ENCODE measurements around the gene SERPINA1.

DNA sequence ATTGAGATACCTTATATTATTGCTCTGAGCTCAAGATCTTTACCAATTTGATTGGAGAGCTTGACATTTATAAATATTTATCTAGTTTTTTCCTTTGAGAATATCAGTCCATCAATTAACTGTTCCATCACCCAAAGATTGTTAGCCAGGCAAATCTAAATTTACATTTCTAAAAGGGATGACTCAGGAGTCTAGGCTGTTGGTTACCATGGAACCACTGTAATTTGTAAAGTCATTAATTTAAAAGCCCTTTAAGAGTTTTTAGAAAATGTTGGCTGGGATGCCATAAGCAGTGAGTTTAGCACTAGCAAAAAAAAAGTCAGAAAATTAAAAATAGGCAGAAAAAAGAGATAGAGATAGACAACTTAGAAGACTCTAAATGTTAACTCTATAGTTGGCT, 19.5 kb upstream of the SERPINA1 start:
- TF ChIP-seq, protein P1, sequence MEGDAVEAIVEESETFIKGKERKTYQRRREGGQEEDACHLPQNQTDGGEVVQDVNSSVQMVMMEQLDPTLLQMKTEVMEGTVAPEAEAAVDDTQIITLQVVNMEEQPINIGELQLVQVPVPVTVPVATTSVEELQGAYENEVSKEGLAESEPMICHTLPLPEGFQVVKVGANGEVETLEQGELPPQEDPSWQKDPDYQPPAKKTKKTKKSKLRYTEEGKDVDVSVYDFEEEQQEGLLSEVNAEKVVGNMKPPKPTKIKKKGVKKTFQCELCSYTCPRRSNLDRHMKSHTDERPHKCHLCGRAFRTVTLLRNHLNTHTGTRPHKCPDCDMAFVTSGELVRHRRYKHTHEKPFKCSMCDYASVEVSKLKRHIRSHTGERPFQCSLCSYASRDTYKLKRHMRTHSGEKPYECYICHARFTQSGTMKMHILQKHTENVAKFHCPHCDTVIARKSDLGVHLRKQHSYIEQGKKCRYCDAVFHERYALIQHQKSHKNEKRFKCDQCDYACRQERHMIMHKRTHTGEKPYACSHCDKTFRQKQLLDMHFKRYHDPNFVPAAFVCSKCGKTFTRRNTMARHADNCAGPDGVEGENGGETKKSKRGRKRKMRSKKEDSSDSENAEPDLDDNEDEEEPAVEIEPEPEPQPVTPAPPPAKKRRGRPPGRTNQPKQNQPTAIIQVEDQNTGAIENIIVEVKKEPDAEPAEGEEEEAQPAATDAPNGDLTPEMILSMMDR (IDR thresholded peaks at IDR 0.05; ENCODE audit: low read length): no peak
- TF ChIP-seq EZH2 (optimal IDR thresholded peaks at IDR 0.05; ENCODE audit: low read depth, low read length) (no peak), EZH2phosphoT487 (IDR thresholded peaks at IDR 0.05; ENCODE audit: low read length) (no peak)
